ENCODE data around the gene SLC25A24.
"Not testable (repeated sequence)": the region's sequence is repeated elsewhere in the genome, so short reads cannot be mapped to it uniquely, and the experiment has no call there.

Gene SLC25A24

GRCh38 chr1:108199781-108200686 lies at the start of gene SLC25A24:
Gene SLC25A24, minus strand, starts transcription at chr1:108200343. Its CDS starts 205 bp downstream, at chr1:108200138.
- Histone ChIP-seq H3K27ac (ENCODE audit: low read depth, low read length) (peak within 1 kb of the TSS; percentile 80), H3K4me1 (ENCODE audit: control insufficient read depth, insufficient read depth, low read length) (peaks cover 19% of the 10 kb centered on the region; the same call in 1 of the 2 replicates), H3K27me3 (ENCODE audit: control insufficient read depth, insufficient read depth, low read length) (peaks cover 5% of the 10 kb centered on the region; the same call in 1 of the 2 replicates), H3K4me3 (ENCODE audit: low read depth, low read length) (peak within 1 kb of the TSS; percentile 98), H3K9me3 (ENCODE audit: control insufficient read depth, insufficient read depth, low read length) (no peaks in the 10 kb centered on the region), H3K9ac (ENCODE audit: low read depth, low read length) (peak within 1 kb of the TSS; percentile 91), H3K36me3 (ENCODE audit: control insufficient read depth, insufficient read depth, low read length) (peaks cover 17% of the 10 kb centered on the region)

- not testable (repeated sequence) for H3K36me3 ChIP-seq (ENCODE audit: control insufficient read depth, insufficient read depth, low read length); H3K27ac ChIP-seq (ENCODE audit: low read depth, low read length); H3K9ac ChIP-seq (ENCODE audit: low read depth, low read length)
Observed at GRCh38 chr1:108243976-108244375, 43.8 kb upstream of the SLC25A24 start, which contains the start of gene NBPF4. Gene NBPF4, minus strand, starts transcription at chr1:108244076. Its CDS starts 315 bp downstream, at chr1:108243761.

GRCh38 chr1:108239426-108239825 lies 39.3 kb upstream of the SLC25A24 start:
- H3K27me3 ChIP-seq (ENCODE audit: control insufficient read depth, insufficient read depth, low read length); H3K4me3 ChIP-seq (ENCODE audit: low read depth, low read length); H3K4me1 ChIP-seq (ENCODE audit: control insufficient read depth, insufficient read depth, low read length); H3K27ac ChIP-seq (ENCODE audit: low read depth, low read length); H3K9ac ChIP-seq (ENCODE audit: low read depth, low read length); H3K36me3 ChIP-seq (ENCODE audit: control insufficient read depth, insufficient read depth, low read length); H3K9me3 ChIP-seq (ENCODE audit: control insufficient read depth, insufficient read depth, low read length): not testable (repeated sequence)

More at GRCh38 chr1:108243976-108244375, 43.8 kb upstream of the SLC25A24 start, which contains the start of gene NBPF4:
- not testable (repeated sequence) for H3K27me3 ChIP-seq (ENCODE audit: control insufficient read depth, insufficient read depth, low read length); H3K9me3 ChIP-seq (ENCODE audit: control insufficient read depth, insufficient read depth, low read length); H3K4me3 ChIP-seq (ENCODE audit: low read depth, low read length); H3K4me1 ChIP-seq (ENCODE audit: control insufficient read depth, insufficient read depth, low read length)

GRCh38 chr1:108235308-108235707 lies 35.2 kb upstream of the SLC25A24 start:
- not testable (repeated sequence) for H3K36me3 ChIP-seq (ENCODE audit: control insufficient read depth, insufficient read depth, low read length); H3K9me3 ChIP-seq (ENCODE audit: control insufficient read depth, insufficient read depth, low read length); H3K4me3 ChIP-seq (ENCODE audit: low read depth, low read length); H3K4me1 ChIP-seq (ENCODE audit: control insufficient read depth, insufficient read depth, low read length); H3K27ac ChIP-seq (ENCODE audit: low read depth, low read length); H3K9ac ChIP-seq (ENCODE audit: low read depth, low read length); H3K27me3 ChIP-seq (ENCODE audit: control insufficient read depth, insufficient read depth, low read length)

- H3K36me3 ChIP-seq (ENCODE audit: control insufficient read depth, insufficient read depth, low read length); H3K27ac ChIP-seq (ENCODE audit: low read depth, low read length); H3K27me3 ChIP-seq (ENCODE audit: control insufficient read depth, insufficient read depth, low read length); H3K4me1 ChIP-seq (ENCODE audit: control insufficient read depth, insufficient read depth, low read length); H3K9me3 ChIP-seq (ENCODE audit: control insufficient read depth, insufficient read depth, low read length); H3K4me3 ChIP-seq (ENCODE audit: low read depth, low read length); H3K9ac ChIP-seq (ENCODE audit: low read depth, low read length): not testable (repeated sequence)
Observed at GRCh38 chr1:108232183-108232582, 32.0 kb upstream of the SLC25A24 start.

- not testable (repeated sequence) for H3K27ac ChIP-seq (ENCODE audit: low read depth, low read length); H3K4me3 ChIP-seq (ENCODE audit: low read depth, low read length); H3K9ac ChIP-seq (ENCODE audit: low read depth, low read length); H3K27me3 ChIP-seq (ENCODE audit: control insufficient read depth, insufficient read depth, low read length); H3K36me3 ChIP-seq (ENCODE audit: control insufficient read depth, insufficient read depth, low read length); H3K9me3 ChIP-seq (ENCODE audit: control insufficient read depth, insufficient read depth, low read length); H3K4me1 ChIP-seq (ENCODE audit: control insufficient read depth, insufficient read depth, low read length)
Observed at GRCh38 chr1:108229976-108230375, 29.8 kb upstream of the SLC25A24 start.

GRCh38 chr1:108227772-108228171 lies 27.6 kb upstream of the SLC25A24 start:
- H3K9ac ChIP-seq (ENCODE audit: low read depth, low read length); H3K4me1 ChIP-seq (ENCODE audit: control insufficient read depth, insufficient read depth, low read length); H3K36me3 ChIP-seq (ENCODE audit: control insufficient read depth, insufficient read depth, low read length); H3K27ac ChIP-seq (ENCODE audit: low read depth, low read length); H3K4me3 ChIP-seq (ENCODE audit: low read depth, low read length); H3K9me3 ChIP-seq (ENCODE audit: control insufficient read depth, insufficient read depth, low read length); H3K27me3 ChIP-seq (ENCODE audit: control insufficient read depth, insufficient read depth, low read length): not testable (repeated sequence)

- not testable (repeated sequence) for H3K4me3 ChIP-seq (ENCODE audit: low read depth, low read length); H3K9me3 ChIP-seq (ENCODE audit: control insufficient read depth, insufficient read depth, low read length); H3K4me1 ChIP-seq (ENCODE audit: control insufficient read depth, insufficient read depth, low read length); H3K36me3 ChIP-seq (ENCODE audit: control insufficient read depth, insufficient read depth, low read length); H3K27me3 ChIP-seq (ENCODE audit: control insufficient read depth, insufficient read depth, low read length); H3K27ac ChIP-seq (ENCODE audit: low read depth, low read length); H3K9ac ChIP-seq (ENCODE audit: low read depth, low read length)
Observed at GRCh38 chr1:108226855-108227254, 26.7 kb upstream of the SLC25A24 start.

GRCh38 chr1:108223226-108223625 lies 23.1 kb upstream of the SLC25A24 start:
- H3K9ac ChIP-seq (ENCODE audit: low read depth, low read length); H3K9me3 ChIP-seq (ENCODE audit: control insufficient read depth, insufficient read depth, low read length); H3K27me3 ChIP-seq (ENCODE audit: control insufficient read depth, insufficient read depth, low read length); H3K27ac ChIP-seq (ENCODE audit: low read depth, low read length); H3K4me3 ChIP-seq (ENCODE audit: low read depth, low read length); H3K36me3 ChIP-seq (ENCODE audit: control insufficient read depth, insufficient read depth, low read length); H3K4me1 ChIP-seq (ENCODE audit: control insufficient read depth, insufficient read depth, low read length): not testable (repeated sequence)

GRCh38 chr1:108217515-108218174 lies 17.5 kb upstream of the SLC25A24 start:
- H3K4me3 ChIP-seq (ENCODE audit: low read depth, low read length); H3K36me3 ChIP-seq (ENCODE audit: control insufficient read depth, insufficient read depth, low read length); H3K9ac ChIP-seq (ENCODE audit: low read depth, low read length); H3K27ac ChIP-seq (ENCODE audit: low read depth, low read length); H3K4me1 ChIP-seq (ENCODE audit: control insufficient read depth, insufficient read depth, low read length); H3K27me3 ChIP-seq (ENCODE audit: control insufficient read depth, insufficient read depth, low read length); H3K9me3 ChIP-seq (ENCODE audit: control insufficient read depth, insufficient read depth, low read length): not testable (repeated sequence)

- H3K4me1 ChIP-seq (ENCODE audit: control insufficient read depth, insufficient read depth, low read length); H3K9me3 ChIP-seq (ENCODE audit: control insufficient read depth, insufficient read depth, low read length); H3K9ac ChIP-seq (ENCODE audit: low read depth, low read length); H3K4me3 ChIP-seq (ENCODE audit: low read depth, low read length); H3K27ac ChIP-seq (ENCODE audit: low read depth, low read length); H3K36me3 ChIP-seq (ENCODE audit: control insufficient read depth, insufficient read depth, low read length); H3K27me3 ChIP-seq (ENCODE audit: control insufficient read depth, insufficient read depth, low read length): not testable (repeated sequence)
Observed at GRCh38 chr1:108217007-108217406, 16.9 kb upstream of the SLC25A24 start.

Data from HUES48 (cell line).